ENCODE results near the gene ANKEF1.

DNA sequence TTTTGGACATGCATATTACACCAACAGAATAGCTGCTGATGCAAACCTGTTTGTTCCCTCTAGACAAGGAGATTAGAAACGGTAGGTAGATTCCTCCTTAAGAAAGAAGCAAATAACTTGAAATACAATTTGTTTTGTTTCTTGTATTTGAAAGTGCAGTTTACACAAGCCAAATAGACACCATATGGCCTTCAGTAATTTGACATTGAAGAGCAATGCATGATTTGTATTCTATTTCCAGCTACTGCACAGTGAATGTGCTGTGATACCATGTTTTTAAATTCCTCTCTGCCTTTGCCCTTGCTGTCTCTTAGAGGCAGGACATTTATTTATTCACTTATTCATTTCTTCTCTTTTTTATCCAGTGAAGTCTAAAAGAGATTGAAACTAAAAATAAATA, 31.9 kb upstream of the ANKEF1 start:
- TF ChIP-seq, protein P1, sequence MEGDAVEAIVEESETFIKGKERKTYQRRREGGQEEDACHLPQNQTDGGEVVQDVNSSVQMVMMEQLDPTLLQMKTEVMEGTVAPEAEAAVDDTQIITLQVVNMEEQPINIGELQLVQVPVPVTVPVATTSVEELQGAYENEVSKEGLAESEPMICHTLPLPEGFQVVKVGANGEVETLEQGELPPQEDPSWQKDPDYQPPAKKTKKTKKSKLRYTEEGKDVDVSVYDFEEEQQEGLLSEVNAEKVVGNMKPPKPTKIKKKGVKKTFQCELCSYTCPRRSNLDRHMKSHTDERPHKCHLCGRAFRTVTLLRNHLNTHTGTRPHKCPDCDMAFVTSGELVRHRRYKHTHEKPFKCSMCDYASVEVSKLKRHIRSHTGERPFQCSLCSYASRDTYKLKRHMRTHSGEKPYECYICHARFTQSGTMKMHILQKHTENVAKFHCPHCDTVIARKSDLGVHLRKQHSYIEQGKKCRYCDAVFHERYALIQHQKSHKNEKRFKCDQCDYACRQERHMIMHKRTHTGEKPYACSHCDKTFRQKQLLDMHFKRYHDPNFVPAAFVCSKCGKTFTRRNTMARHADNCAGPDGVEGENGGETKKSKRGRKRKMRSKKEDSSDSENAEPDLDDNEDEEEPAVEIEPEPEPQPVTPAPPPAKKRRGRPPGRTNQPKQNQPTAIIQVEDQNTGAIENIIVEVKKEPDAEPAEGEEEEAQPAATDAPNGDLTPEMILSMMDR (IDR thresholded peaks at IDR 0.05; ENCODE audit: low read length), result no peak
- TF ChIP-seq EZH2 (IDR thresholded peaks at IDR 0.05; ENCODE audit: borderline replicate concordance, low read length), result no peak

Measured in OCI-LY1 (cell line).